GM19023 (cell line): ENCODE results near the gene TCF7L1.
A peak's percentile ranks its signal among the peaks of the same experiment; 100 is the strongest.
"Not testable (repeated sequence)": the region's sequence is repeated elsewhere in the genome, so short reads cannot be mapped to it uniquely, and the experiment has no call there.

Experiments
- ATAC-seq: cut with Tn5 transposase; IDR thresholded peaks from one replicate; pipeline ENCODE4 v1.9.1; 2021; ENCODE audit warnings: mild to moderate bottlenecking, moderate library complexity; ENCODE audit not compliant: unreplicated experiment

TCF7L1 gene

GRCh38 chr2:85312404-85312803 lies 179.2 kb downstream of the TCF7L1 start:
- ATAC-seq, result no peak

GRCh38 chr2:85314884-85315242 lies 181.7 kb downstream of the TCF7L1 start:
- no peak for ATAC-seq

- ATAC-seq, result not testable (repeated sequence)
These were observed 182.7 kb downstream of the TCF7L1 start for GRCh38 chr2:85315921-85316320.

GRCh38 chr2:85318222-85319074 lies 185.3 kb downstream of the TCF7L1 start:
- no peak for ATAC-seq

GRCh38 chr2:85319796-85320195 lies 186.6 kb downstream of the TCF7L1 start:
- no peak for ATAC-seq

GRCh38 chr2:85323351-85323987 lies 190.3 kb downstream of the TCF7L1 start:
- ATAC-seq, result no peak

- not testable (repeated sequence) for ATAC-seq
These were observed 190.8 kb downstream of the TCF7L1 start for GRCh38 chr2:85323988-85324367.

- no peak for ATAC-seq
These were observed 191.7 kb downstream of the TCF7L1 start for GRCh38 chr2:85324639-85325465.

- no peak for ATAC-seq
These were observed 192.2 kb downstream of the TCF7L1 start for GRCh38 chr2:85325466-85325811.

- peak; percentile 31 for ATAC-seq
These were observed 193.4 kb downstream of the TCF7L1 start for GRCh38 chr2:85326406-85327159.

GRCh38 chr2:85327160-85327821 lies 194.1 kb downstream of the TCF7L1 start:
- ATAC-seq, result no peak

- peak; percentile 86 for ATAC-seq
These were observed 194.8 kb downstream of the TCF7L1 start, which contains the start of gene TGOLN2 for GRCh38 chr2:85327822-85328617. TSS of gene TGOLN2 (minus strand) at chr2:85327989. CDS start at chr2:85327962, 27 bp downstream.

- no peak for ATAC-seq
These were observed 196.0 kb downstream of the TCF7L1 start for GRCh38 chr2:85329181-85329651.

GRCh38 chr2:85329701-85330100 lies 196.5 kb downstream of the TCF7L1 start:
- ATAC-seq, result not testable (repeated sequence)

GRCh38 chr2:85330839-85331636 lies 197.8 kb downstream of the TCF7L1 start:
- no peak for ATAC-seq

- ATAC-seq, result not testable (repeated sequence)
These were observed 200.7 kb downstream of the TCF7L1 start for GRCh38 chr2:85333877-85334276.

- no peak for ATAC-seq
These were observed 201.7 kb downstream of the TCF7L1 start for GRCh38 chr2:85334928-85335327.
